Activated CD4-positive, alpha-beta T cell treated with anti-CD3 and anti-CD28 coated beads for 36 hours (primary cell): ENCODE data around the gene SNX15. TPM values are rescaled to one million over a fixed set of nuclear protein-coding genes. Genes with fewer than 3 reads are reported as not detected.
"Not testable (repeated sequence)": the region's sequence is repeated elsewhere in the genome, so short reads cannot be mapped to it uniquely, and the experiment has no call there.

Experiments
- ATAC-seq: fragments of 200-7000 bp; cut with Tn5 transposase; one replicate; pipeline ENCODE4 v1.10.0; 2021; ENCODE audit warnings: mild to moderate bottlenecking, moderate library complexity
- CTCF ChIA-PET: fragments of 350-600 bp; sonication (Branson Sonifier 250); formaldehyde crosslinking; loops from one replicate; lab custom pipeline; 2021; ENCODE audit warnings: antibody characterized with exemption; lab: Charles Lee
- POLR2A ChIA-PET: fragments of 350-600 bp; sonication (Branson Sonifier 250); formaldehyde crosslinking; loops from one replicate; lab custom pipeline; 2021; ENCODE audit warnings: antibody characterized with exemption, inconsistent platforms; lab: Charles Lee
- DNase-seq: peaks from one replicate; pipeline ENCODE4 v3.0.0-alpha.2; 2020
- H3K27ac Mint-ChIP-seq: one replicate; pipeline ENCODE4 v1.8.0; 2021; ENCODE audit warnings: mixed read lengths
- H3K27me3 Mint-ChIP-seq: one replicate; pipeline ENCODE4 v1.8.0; 2021; ENCODE audit warnings: mixed read lengths
- H3K36me3 Mint-ChIP-seq: one replicate; pipeline ENCODE4 v1.8.0; 2021; ENCODE audit warnings: low read depth, mixed read lengths
- H3K4me1 Mint-ChIP-seq: one replicate; pipeline ENCODE4 v1.8.0; 2021; ENCODE audit warnings: mixed read lengths
- H3K4me3 Mint-ChIP-seq: one replicate; pipeline ENCODE4 v1.8.0; 2021; ENCODE audit warnings: mild to moderate bottlenecking, moderate library complexity, mixed read lengths
- H3K9me3 Mint-ChIP-seq: one replicate; pipeline ENCODE4 v1.8.0; 2021; ENCODE audit warnings: low read depth, mixed read lengths
- intact Hi-C, 2 experiments: fragments of 100-400 bp; cut with DNase I in 1 of 2; cut with micrococcal nuclease in 1 of 2; formaldehyde crosslinking; loops; one replicate each; pipeline versions ENCODE4 v1.14.2 to v1.15.1; 2022 to 2024; cut with DNase I, micrococcal nuclease
- total RNA-seq, 2 experiments: library from RNA; stranded (reverse); gene quantifications; one replicate each; pipeline ENCODE4 v1.2.3, GENCODE V29; 2021

SNX15 gene
- total RNA-seq, 2 experiments from 2014 or later: 12.1 to 14.2 TPM

DNA sequence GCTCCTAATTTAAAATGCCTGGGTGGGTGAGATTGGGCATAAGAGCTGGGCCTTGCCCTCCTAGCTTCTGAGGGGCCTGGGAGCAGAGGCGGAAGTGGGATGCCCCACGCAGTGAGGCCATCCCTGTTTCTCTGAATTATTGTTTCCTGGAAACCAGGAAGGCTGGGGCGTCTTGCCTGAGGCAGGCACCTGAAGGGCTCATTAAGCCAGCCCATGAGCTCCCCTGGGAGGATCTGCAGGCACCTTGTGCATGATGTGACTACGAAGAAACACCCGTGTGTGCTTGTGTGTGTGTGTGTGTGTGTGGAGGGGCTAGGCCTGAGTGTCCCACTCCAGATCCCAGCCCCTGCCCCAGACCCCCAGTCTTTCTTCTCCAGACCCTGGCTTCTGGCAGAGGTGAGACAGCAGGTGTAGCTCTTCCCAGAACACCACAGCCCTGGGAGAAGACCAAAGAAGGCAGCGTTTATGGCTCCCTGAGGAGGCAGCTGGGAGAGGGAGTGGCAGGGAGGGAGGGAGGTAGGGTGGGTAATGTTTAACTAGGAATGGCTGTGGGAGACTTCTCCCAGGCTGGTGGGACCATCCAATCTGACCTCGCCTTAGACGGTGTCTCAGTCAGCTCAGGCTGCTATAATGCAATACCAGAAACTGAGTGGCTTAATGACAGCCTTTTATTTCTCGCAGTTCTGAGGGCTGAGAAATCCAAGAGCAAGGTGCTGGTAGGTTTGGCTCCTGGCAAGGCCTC is 28.4 kb upstream of the SNX15 start:
- intact Hi-C loops: no loop called here
- DNase-seq (no peak), ATAC-seq (no peak)
- no peak overlapping the region for H3K4me3 Mint-ChIP-seq
- peaks cover 5% of the 10 kb centered on the region for H3K27me3 Mint-ChIP-seq
- CTCF ChIA-PET: interaction anchor here (0.6 to 1.5 kb wide), 3 partner anchors 8 to 195 kb away, joined by 3 to 4 read pairs (median 3); no protein-coding TSS in a partner anchor
- H3K9me3 Mint-ChIP-seq: no peaks in the 10 kb centered on the region
- POLR2A ChIA-PET: interaction anchor here (0.6 to 0.7 kb wide), 2 partner anchors 38 to 52 kb away, joined by 3 read pairs; no protein-coding TSS in a partner anchor
- peak overlapping the region; percentile 49 for H3K27ac Mint-ChIP-seq
- H3K36me3 Mint-ChIP-seq: no peaks in the 10 kb centered on the region
- H3K4me1 Mint-ChIP-seq: peaks cover 8% of the 10 kb centered on the region

DNA sequence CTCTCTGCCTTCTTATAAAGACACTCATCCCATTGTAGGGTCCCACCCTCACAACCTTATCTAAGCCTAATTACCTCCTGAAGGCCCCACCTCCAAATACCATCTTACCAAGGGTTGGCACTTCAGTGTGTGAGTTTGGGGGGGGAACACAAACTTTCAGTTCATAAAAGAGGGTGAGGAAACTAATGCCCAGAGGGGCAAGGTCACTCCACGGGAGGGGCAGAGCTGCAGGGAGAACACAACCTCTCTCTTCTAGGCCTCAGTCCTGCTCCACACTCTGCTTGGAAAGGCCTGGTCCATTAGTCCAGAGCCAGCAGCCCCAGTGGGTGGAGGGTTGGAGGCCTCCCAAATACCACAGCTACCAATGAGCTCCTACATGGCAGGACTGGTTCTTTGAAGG is 27.8 kb upstream of the SNX15 start:
- Mint-ChIP-seq H3K27ac (no peak overlapping the region), H3K36me3 (no peaks in the 10 kb centered on the region), H3K9me3 (no peaks in the 10 kb centered on the region), H3K27me3 (peaks cover 5% of the 10 kb centered on the region), H3K4me3 (no peak overlapping the region), H3K4me1 (peaks cover 8% of the 10 kb centered on the region)
- no peak for ATAC-seq
- ChIA-PET POLR2A (interaction anchor here (0.6 to 0.7 kb wide), 2 partner anchors 38 to 52 kb away, joined by 3 read pairs; no protein-coding TSS in a partner anchor), CTCF (interaction anchor here (0.8 to 1.0 kb wide), 2 partner anchors 13 to 150 kb away, joined by 3 read pairs; no protein-coding TSS in a partner anchor)
- DNase-seq: no peak
- intact Hi-C loops: no loop called here

DNA sequence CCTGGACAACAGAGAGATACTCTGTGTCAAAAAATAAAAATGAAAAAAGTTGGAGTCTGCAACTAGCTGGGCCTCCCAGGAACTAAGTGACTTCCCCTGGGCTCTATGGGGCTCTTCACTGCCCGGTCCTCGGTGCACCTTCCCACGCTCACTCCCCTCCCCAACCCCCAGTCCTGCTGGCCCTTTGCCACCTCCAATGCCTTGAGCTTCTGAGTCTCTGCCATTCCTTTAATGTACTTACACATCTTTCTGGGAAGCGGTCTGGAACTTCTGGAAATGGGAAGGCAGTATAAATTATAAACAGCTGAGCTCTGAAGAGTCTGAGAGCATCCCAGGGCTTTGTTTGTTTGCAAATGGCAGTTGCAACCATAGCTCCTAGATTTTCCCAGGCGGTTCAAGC is 24.5 kb upstream of the SNX15 start:
- ATAC-seq (no peak), DNase-seq (no peak)
- peaks cover 4% of the 10 kb centered on the region for H3K4me1 Mint-ChIP-seq
- H3K36me3 Mint-ChIP-seq: no peaks in the 10 kb centered on the region
- no peaks in the 10 kb centered on the region for H3K9me3 Mint-ChIP-seq
- ChIA-PET CTCF (interaction anchor here (1.3 kb wide), 1 partner anchor 10 kb away, joined by 3 read pairs; no protein-coding TSS in a partner anchor), POLR2A (no interaction called here)
- intact Hi-C loops: no loop called here
- H3K27me3 Mint-ChIP-seq: no peaks in the 10 kb centered on the region
- H3K4me3 Mint-ChIP-seq: no peak overlapping the region
- H3K27ac Mint-ChIP-seq: no peak overlapping the region

DNA sequence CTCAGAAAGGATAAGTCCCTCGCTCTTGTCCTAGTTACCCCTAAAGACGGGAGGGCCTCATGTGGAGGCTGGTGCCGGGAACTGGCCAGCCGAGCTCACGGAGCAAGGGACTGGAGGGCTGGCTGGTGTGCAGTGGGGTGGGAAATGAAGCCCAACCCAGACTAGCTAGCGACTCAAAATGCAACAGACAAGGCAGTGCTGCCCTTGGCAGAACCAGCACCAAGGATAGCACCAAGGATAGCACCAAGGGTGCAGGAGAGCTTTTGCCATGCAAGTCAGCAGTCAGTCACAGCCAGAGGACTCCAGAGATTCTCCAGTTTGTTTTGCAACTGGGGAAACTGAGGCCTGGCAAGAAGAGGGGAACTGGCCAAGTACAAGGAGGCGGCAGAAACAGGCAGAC is 24.0 kb upstream of the SNX15 start:
- H3K36me3 Mint-ChIP-seq: no peaks in the 10 kb centered on the region
- POLR2A ChIA-PET: no interaction called here
- H3K27ac Mint-ChIP-seq: no peak overlapping the region
- H3K9me3 Mint-ChIP-seq: no peaks in the 10 kb centered on the region
- peaks cover 3% of the 10 kb centered on the region for H3K4me1 Mint-ChIP-seq
- H3K4me3 Mint-ChIP-seq: no peak overlapping the region
- ATAC-seq (no peak), DNase-seq (no peak)
- H3K27me3 Mint-ChIP-seq: no peaks in the 10 kb centered on the region
- CTCF ChIA-PET: interaction anchor here (0.6 to 1.3 kb wide), 2 partner anchors 9 to 327 kb away, joined by 3 read pairs; no protein-coding TSS in a partner anchor
- intact Hi-C loops: no loop called here

DNA sequence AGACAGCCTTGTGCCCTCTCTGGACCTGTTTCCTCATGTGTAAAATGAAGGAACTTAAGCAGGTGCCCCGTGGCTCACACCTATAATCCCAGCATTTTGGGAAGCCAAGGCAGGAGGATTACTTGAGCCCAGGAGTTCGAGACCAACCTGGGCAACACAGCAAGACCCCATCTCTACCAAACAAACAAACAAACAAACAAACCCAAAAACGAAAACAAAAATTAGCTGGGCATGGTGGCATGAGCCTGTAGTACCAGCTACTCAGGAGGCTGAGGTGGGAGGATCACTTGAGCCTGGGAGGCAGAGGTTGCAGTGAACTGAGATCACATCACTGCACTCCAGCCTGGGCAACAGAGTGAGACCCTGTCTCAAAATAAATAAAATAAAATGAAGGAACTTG is 23.3 kb upstream of the SNX15 start:
- H3K27ac Mint-ChIP-seq, H3K27me3 Mint-ChIP-seq, H3K36me3 Mint-ChIP-seq, DNase-seq, H3K9me3 Mint-ChIP-seq, CTCF ChIA-PET, ATAC-seq, H3K4me3 Mint-ChIP-seq, intact Hi-C loops, H3K4me1 Mint-ChIP-seq, POLR2A ChIA-PET: not testable (repeated sequence)

DNA sequence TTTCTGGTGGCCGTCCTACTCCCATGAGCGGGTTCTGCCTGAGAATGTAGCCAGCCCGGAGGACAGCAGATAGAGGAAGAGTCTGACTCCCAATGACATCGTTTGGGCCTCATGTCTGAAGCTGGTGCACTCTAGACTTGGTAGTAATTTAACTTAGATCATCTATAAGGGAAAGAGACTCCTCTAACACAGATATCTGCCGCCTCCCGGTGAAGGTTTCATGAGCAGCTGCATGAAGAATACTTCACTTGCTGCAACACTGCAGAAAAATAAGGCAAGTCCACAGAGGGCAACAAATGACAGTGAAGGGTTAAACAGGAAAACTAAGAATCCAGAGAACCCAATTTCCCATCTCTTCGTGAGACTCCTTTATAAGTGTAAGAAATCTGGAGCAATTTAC is 19.2 kb upstream of the SNX15 start:
- no peak overlapping the region for H3K27ac Mint-ChIP-seq
- no peak overlapping the region for H3K4me3 Mint-ChIP-seq
- intact Hi-C loops: no loop called here
- H3K36me3 Mint-ChIP-seq: no peaks in the 10 kb centered on the region
- H3K4me1 Mint-ChIP-seq: peaks cover 3% of the 10 kb centered on the region
- no peaks in the 10 kb centered on the region for H3K9me3 Mint-ChIP-seq
- POLR2A ChIA-PET: no interaction called here
- H3K27me3 Mint-ChIP-seq: no peaks in the 10 kb centered on the region
- no peak for DNase-seq
- CTCF ChIA-PET: no interaction called here
- ATAC-seq: no peak

DNA sequence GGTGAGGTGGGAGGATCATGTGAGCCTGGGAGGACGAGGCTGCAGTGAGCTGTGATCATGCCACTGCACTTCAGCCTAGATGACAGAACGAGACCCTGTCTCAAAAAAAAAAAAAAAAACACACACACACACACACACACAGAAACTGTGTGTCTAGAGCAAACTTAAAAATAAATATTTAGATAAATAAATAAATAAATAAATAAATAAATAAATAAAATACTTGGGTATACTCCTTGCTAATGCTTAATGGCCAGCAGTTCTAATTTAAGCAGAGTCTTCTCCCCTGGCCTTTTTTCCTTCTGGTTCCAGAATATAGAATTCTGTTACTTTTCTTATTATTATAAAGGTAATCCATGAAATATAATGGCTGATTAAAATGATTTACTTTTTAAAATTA is 18.4 kb upstream of the SNX15 start:
- ChIA-PET CTCF (interaction anchor here (0.6 kb wide), 1 partner anchor 168 kb away, joined by 3 read pairs; no protein-coding TSS in a partner anchor), POLR2A (interaction anchor here (0.6 kb wide), 1 partner anchor 892 kb away, joined by 5 read pairs; no protein-coding TSS in a partner anchor)
- DNase-seq (no peak), ATAC-seq (no peak)
- no peaks in the 10 kb centered on the region for H3K9me3 Mint-ChIP-seq
- no peaks in the 10 kb centered on the region for H3K36me3 Mint-ChIP-seq
- peaks cover 8% of the 10 kb centered on the region for H3K4me1 Mint-ChIP-seq
- intact Hi-C loops: no loop called here
- no peak overlapping the region for H3K4me3 Mint-ChIP-seq
- H3K27me3 Mint-ChIP-seq: no peaks in the 10 kb centered on the region
- no peak overlapping the region for H3K27ac Mint-ChIP-seq

DNA sequence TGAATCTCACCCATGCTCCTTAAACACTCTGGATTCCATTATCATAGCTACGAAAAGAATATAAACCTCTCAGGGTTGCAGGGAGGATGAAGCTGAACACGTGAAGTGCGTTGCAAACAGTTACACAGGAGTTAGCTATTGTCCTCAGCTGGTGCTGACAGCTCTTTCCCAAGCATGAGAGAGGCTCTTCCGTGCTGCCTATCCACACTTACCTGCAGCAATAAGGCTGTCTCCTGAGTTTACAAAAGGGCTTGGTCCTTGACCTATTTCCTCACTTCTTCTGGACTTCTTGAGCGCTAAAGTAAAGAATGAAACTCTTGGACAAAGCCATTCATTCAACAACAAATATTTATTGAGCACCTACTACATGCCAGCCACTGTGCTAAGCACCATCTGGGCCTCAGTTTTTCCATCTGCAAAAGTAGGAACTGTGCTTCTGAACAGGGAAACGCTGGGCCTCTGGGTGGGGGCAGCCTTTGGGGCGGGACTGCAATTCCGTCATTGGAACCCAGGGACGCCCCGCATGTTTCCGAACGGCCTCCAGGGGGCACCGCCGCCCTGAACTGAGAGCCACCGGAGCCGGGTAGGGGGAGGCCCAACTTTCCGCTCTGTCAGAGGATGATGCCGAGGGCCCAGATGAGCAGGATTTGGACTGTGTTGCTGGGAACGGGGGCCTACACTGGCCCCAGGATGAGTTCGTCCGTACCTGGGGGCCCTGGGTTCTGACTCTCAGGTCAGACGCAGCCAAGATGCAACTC is 13.9 kb upstream of the SNX15 start:
- POLR2A ChIA-PET: interaction anchor here (0.6 kb wide), 1 partner anchor 252 kb away, joined by 4 read pairs; no protein-coding TSS in a partner anchor
- CTCF ChIA-PET: interaction anchor here (0.6 to 3.1 kb wide), 28 partner anchors 11 to 1813 kb away, joined by 3 to 41 read pairs (median 4); partner anchors contain the start of genes BATF2, CDC42BPG, MAJIN and SNX15
- intact Hi-C loops: loop anchor here (1.0 to 5.0 kb wide), 10 partner anchors 27 to 304 kb away; partner anchors contain the start of genes ATG2A (in 2 of the 2), VPS51 (in 2 of the 2), ZNHIT2 (in 2 of the 2) and POLA2 (in 1 of the 2)
- H3K4me3 Mint-ChIP-seq: peak overlapping the region; percentile 83
- ATAC-seq (peak; percentile 87), DNase-seq (peak; percentile 96)
- H3K9me3 Mint-ChIP-seq: no peaks in the 10 kb centered on the region
- H3K4me1 Mint-ChIP-seq: peaks cover 25% of the 10 kb centered on the region
- H3K27ac Mint-ChIP-seq: peak overlapping the region; percentile 96
- H3K27me3 Mint-ChIP-seq: no peaks in the 10 kb centered on the region
- H3K36me3 Mint-ChIP-seq: peaks cover 14% of the 10 kb centered on the region

DNA sequence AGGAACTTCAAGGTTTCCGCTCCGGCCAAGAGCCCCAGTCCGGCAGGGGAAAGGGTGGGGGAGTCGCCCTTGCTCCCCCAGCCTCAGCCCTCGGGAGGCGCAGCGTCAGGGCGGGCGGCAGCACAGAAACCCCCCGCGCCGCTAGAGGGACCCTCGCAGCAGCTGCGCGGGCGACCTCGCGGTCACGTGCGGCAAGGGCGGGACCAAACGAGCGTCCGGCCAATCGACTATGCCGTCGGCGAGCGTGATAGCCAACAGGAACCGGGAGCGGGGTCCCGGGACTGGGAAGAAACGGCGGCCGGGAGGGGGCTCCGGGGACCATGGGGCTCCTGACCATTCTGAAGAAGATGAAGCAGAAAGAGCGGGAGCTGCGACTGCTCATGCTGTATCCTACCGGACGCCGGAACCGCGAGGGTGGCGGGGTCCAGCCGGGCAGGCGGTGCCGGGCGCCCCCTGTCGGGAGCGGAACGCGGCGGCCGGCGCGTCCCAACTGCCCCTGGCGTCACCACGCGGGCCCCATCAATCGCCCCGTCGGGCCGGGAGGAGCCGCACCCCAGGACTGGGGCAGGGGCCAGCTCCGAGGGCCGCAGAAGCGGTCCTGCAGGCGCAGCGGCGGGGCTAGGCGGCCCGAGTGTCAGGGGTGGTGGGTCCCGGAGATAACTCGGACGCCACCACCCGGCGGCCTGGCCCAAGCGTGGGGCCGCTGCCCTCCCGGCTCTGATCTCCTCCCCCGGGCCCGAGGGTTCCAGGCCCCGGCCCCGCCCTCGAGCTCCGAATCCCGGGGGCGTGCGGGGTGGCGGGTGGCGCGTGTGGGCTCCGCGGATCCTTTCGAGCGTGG is 13.1 kb upstream of the SNX15 start, which contains the start of gene ARL2:
Gene ARL2 (plus strand): TSS at position 273 of the 838 bp plus-strand sequence. CDS start 48 bp downstream, at position 321.
- Mint-ChIP-seq H3K4me3 (peak within 1 kb of the TSS; percentile 86), H3K36me3 (peaks cover 16% of the 10 kb centered on the region), H3K27me3 (no peaks in the 10 kb centered on the region), H3K27ac (peak within 1 kb of the TSS; percentile 96), H3K4me1 (peaks cover 25% of the 10 kb centered on the region), H3K9me3 (no peaks in the 10 kb centered on the region)
- DNase-seq (peak; percentile 90), ATAC-seq (peak; percentile 74)
- ChIA-PET POLR2A (interaction anchor here (0.6 kb wide), 2 partner anchors 27 to 253 kb away, joined by 3 to 4 read pairs; partner anchors contain the start of gene SAC3D1), CTCF (interaction anchor here (0.6 to 3.1 kb wide), 25 partner anchors 13 to 307 kb away, joined by 3 to 41 read pairs (median 3); partner anchors contain the start of genes BATF2, CDC42BPG, MAJIN and SF1)
- intact Hi-C loops: loop anchor here (1.0 to 5.0 kb wide), 17 partner anchors 13 to 303 kb away; partner anchors contain the start of genes ATG2A (in 2 of the 2), SAC3D1 (in 2 of the 2), SNX15 (in 2 of the 2) and VPS51 (in 2 of the 2)

DNA sequence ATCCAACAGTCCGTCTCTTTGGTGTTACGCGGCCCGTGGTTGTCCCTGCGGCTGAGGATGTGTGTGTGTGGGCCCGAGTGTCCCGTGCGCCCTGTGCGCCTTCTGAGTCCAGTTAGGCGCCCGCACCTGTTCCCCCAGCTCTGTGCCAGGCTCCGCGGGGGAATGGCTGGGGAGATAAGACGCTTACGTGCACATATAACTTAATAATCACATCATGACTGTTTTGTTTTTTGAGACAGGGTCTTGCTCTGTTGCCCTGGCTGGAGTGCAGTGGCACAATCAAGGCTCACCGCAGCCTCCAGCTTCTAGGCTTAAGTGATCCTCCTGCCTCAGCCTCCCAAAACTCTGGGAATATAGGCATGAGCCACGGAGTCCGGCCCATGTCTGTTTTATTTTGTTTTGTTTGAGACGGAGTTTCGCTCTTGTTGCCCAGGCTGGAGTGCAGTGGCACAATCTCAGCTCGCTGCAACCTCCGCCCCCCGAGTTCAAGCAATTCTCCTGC is 12.5 kb upstream of the SNX15 start:
- CTCF ChIA-PET: interaction anchor here (0.6 to 3.1 kb wide), 27 partner anchors 12 to 308 kb away, joined by 3 to 41 read pairs (median 3); partner anchors contain the start of genes BATF2, CDC42BPG, SF1 and SNX15

More for the DNA sequence above, 12.5 kb upstream of the SNX15 start:
- intact Hi-C loops: loop anchor here (1.0 to 5.0 kb wide), 11 partner anchors 13 to 303 kb away; partner anchors contain the start of genes SNX15 (in 2 of the 2), ATG2A (in 1 of the 2), CAPN1 (in 1 of the 2) and CDCA5 (in 1 of the 2)
- ATAC-seq (peak; percentile 11), DNase-seq (no peak)
- H3K4me3 Mint-ChIP-seq: peak overlapping the region; percentile 86
- no peaks in the 10 kb centered on the region for H3K9me3 Mint-ChIP-seq
- POLR2A ChIA-PET: interaction anchor here (0.6 kb wide), 1 partner anchor 26 kb away, joined by 3 read pairs; the partner anchor contains the start of gene SAC3D1
- H3K27ac Mint-ChIP-seq: peak overlapping the region; percentile 94
- H3K36me3 Mint-ChIP-seq: peaks cover 21% of the 10 kb centered on the region
- H3K27me3 Mint-ChIP-seq: no peaks in the 10 kb centered on the region
- H3K4me1 Mint-ChIP-seq: peaks cover 25% of the 10 kb centered on the region
